Activated T-cell treated with anti-CD3 and anti-CD28 coated beads, Interleukin-2, amount 50 U/mL, for 48 hours (primary cell): ENCODE data around the gene SLC26A1.

ENCODE experiments used
- DNase-seq, 2 experiments: peaks; one replicate each; pipeline ENCODE4 v3.0.0-alpha.2; 2020

The SLC26A1 gene

DNA sequence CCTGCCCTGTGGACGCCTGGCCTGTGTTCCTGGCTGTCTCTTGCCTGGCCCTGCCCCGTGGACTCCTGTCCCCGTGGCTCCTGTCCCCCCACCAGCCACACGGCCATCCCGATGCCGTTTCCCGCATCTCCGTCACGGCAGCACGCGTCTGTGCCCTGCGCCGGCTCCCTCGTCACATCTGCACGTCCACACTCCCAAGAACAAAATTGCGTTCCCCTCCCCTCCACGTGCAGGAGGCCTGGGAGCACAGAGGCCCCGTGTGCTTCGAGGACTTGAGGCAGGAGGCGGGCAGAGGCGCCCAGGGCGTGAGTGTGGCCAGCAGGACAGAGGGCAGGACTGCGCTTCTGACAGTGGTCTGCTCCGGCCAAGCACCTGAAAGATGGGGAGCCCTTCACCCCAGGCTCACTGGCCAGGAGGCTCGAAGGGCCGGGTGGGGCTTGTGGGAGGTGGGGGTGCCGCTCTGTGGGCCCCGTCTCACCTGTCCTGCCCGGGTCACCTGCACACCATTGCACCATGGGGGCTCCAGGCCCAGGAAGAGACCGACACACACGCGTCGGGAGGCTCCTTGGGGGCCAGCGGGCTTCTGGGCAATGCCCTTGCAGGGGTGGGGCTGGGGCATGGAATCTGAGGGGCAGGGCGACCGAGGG lies 35.5 kb upstream of the SLC26A1 start:
- DNase-seq = no peak

- no peak for DNase-seq
These were observed 34.7 kb upstream of the SLC26A1 start for GRCh38 chr4:1027915-1028238.

DNA sequence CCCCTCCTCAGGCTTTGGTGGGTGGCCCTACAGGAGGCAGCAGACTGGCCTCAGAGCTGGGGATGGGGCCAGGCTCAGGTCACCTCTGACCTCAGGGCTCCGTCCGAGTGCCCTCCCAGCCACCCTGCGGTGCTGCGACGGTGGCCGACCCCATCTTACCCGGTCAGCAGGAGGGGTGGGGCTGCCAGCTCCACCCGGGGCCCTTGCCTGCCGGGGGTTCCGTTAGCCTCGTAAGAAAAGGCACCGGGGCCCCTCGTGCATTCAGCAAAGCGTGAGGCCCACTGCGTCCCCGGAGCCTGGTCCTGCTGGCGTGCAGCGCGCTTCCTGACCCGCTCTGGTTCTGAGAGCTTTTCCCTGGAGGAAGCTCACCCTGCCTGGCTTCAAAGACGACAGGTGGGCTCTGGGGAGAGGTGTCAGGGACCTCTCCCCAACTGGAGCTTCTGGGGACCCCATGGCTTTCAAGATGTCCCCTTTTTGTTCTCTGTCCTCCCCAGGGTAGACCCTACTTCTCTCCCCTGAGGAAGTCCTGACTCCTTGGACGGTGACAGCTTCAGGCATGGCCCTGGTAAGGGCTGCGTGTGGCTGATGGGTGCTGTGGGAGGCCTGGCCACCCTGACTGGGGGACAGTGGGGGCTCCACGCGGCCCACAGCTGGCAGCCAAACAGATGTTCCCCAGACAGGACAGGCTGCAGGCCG lies 34.2 kb upstream of the SLC26A1 start:
- no peak for DNase-seq

DNA sequence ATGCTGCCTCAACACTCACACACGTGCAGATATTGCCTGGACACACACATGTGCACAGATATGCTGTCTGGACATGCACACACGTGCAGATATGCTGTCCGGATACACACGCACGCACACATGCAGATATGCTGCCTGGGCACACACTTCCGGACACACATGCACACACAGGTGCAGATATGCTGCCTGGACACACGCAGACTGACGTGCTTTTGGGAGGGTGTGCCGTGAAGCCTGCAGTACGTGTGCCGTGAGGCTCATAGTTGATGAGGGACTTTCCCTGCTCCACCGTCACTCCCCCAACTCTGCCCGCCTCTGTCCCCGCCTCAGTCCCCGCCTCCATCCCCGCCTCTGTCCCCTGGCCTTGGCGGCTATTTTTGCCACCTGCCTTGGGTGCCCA lies 32.9 kb upstream of the SLC26A1 start:
- DNase-seq = peak; percentile 75 to 77

- no peak for DNase-seq
These were observed 31.8 kb upstream of the SLC26A1 start for GRCh38 chr4:1024882-1025545.

DNA sequence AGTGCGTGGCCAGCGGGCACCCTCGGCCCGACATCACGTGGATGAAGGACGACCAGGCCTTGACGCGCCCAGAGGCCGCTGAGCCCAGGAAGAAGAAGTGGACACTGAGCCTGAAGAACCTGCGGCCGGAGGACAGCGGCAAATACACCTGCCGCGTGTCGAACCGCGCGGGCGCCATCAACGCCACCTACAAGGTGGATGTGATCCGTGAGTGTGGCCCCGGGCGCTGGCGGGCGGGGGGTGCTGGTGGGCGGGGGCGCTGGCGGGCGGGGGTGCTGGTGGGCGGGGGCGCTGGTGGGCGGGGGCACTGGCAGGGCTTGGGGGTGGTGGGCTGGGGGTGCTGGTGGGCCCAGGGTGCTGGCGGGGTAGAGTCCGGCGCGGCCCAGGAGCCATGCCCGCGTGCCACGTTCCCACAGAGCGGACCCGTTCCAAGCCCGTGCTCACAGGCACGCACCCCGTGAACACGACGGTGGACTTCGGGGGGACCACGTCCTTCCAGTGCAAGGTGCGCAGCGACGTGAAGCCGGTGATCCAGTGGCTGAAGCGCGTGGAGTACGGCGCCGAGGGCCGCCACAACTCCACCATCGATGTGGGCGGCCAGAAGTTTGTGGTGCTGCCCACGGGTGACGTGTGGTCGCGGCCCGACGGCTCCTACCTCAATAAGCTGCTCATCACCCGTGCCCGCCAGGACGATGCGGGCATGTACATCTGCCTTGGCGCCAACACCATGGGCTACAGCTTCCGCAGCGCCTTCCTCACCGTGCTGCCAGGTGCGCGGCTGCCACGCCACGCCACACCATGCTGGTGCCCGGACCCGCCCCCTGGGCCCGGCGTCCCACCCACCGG lies 30.9 kb upstream of the SLC26A1 start:
- DNase-seq = no peak

GRCh38 chr4:1023075-1023640 lies 30.0 kb upstream of the SLC26A1 start:
- DNase-seq = no peak

- no peak for DNase-seq
These were observed 29.5 kb upstream of the SLC26A1 start for GRCh38 chr4:1022739-1023066.

GRCh38 chr4:1022051-1022738 lies 29.0 kb upstream of the SLC26A1 start:
- DNase-seq = no peak

DNA sequence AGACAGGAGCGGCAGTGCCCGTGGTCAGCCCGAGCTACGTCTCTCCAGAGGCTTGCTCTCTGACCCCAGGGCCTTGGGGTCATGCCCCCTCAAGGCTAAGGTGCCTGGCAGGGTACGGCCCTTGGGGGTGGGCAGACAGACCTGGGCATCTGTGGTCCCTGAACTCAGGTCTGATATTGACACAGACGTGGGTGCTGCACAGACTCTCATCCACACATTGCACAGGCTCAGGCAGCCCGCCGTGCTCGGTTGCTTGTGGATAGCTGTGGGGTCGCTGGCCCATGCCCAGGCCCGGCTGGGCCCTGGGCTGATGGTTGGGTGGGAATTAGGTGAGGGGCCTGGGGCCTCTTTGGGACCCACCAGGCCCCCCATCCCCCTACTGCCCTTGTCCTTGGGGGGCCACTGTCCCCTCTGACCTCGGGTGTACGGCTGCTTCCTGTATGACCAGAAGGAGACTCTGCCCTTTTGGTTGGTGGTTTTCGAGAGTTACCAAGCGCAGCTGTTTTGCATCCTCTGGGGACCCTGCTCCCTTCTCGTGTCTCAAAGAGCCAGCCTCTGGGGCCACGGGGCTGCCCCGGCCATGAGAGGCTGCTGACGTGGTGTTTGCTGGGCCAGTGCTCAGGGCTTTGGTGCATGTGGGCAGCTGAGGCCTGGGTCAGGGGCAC lies 28.3 kb upstream of the SLC26A1 start:
- DNase-seq = no peak

DNA sequence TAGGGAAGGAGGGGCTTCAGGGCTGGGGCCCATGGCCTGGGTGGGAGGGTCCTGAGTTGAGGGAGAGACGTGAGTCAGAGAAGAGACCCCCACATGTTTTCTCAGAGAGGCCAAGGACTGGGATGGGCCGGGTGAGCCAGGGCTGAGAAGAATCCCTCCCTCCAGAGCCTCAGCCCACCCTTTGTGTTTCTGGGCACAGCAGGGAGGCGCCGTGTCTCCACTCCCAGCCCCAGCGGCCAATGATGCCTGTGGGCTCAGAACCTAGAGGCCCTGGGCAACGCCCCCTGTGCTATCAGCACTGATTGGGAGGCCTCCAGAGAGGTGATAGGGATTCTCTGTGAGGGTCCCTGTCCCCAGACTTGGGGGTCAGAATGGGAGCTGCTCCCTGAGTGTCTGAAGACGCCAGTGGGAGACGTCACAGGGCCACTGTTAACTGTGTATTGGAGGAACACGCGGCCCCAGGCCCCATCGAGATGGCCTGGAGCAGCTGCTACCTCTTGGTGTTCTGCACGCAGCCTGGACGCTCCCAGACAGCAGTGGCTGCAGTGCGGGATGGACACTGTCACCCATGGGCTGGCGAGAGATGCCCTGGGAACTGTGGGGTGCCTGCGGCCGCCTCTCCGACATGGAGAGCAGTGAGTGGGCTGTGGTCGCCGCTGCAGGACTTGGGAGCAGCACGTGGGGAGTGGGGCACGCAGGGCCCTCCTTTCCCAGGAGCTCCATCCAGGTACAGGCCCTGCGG lies 26.7 kb upstream of the SLC26A1 start:
- no peak for DNase-seq

DNA sequence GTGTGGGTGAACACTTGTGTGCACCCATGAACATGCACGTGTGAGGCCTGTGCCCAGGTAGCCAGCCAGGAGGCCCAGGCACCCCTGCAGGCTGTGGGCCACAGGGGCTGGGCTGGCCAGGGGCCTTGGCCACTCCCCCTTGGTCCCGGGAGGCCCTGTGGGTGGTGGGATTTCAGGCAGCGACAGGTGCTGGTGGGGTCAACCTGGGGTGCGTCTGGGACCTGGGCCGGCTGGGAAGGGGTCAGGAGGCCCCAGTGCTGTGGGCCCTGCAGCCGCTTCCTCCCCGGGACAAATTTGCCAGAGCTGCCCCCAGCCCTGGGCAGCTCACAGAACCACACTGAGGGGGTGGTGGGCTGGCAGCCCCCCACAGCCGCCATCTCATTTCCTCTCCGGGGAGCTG lies 26.1 kb upstream of the SLC26A1 start:
- no peak for DNase-seq

DNA sequence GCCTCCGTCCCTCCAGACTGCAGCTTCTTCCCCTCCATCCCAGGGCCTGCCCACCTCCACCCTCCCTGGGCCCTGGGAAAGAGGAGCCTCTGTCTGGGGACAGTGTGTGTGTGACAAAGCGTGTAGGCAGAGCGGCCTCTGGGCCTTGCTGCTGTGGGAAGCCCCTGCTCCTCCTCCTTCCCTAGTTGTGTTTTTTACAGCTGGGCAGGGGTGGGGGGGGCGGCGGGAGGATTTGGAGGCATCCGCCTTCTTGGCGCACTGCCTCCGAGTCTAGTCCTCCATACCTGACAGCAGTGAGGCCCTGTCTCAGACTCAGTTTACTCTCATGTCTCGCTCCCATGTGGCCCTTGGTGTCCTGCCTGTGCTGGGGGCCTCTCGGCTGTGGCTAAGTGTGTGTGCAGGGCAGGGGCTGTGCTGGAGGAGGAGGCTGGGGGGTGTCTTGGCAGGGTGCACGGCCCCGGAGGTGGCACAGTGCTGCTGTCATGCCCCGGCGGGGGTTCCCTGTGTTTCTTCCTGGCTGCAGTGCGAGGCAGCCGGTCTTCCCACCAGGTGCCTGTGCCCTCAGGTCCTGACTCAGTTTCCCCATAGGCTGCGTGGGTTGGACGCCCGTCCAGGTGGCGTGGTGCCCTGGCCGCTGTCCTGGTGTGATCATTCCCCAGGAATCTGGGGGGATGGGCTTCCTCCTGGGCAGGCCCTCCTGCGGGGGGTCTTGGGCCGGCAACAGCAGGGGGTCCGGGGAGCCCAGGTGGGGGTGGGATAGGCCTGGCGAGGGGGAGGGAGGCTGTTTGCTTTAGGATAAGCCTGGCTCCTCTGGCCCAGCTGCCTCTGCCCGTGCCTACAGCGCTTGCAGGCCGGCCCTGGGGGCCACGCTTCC lies 25.2 kb upstream of the SLC26A1 start:
- DNase-seq = no peak

DNA sequence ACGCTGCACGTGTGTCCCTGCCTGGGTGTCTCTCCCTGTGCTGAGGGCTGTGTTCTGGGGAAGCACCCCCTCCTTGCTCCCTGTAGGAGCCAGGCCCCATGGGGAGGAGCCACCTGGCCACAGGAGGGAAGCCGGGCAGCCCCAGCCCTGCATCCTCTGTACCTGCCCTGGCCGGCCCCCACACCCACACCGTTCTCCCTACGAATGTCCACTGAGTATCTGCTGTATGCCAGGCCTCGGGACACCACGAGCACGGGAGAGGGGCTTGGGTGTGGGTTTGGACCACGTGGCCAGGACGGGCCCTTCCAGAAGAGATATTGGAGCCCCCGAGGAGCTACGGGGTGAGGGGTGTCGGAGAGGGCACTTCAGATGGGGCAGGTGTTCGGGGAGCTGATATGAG lies 24.5 kb upstream of the SLC26A1 start:
- no peak for DNase-seq

DNA sequence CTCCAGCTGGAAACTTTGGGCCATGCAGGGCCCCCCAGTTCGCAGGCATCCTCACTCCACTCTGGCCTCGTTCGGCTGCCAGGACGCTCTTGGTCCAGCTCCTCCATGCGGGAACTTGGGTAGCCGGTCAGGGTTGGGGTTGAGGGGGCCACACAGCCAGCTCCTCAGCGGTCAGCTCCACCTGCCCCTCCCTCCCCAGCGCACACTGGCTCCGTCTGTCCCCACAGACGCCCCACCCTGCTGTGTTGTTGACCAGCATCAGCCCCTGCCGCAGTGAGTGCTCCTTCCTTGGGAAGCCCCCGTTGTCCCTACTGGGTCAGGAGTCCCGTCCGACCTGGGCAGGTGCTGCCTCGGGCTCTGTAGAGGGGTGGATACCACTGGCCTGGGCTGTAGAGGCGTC lies 24.0 kb upstream of the SLC26A1 start:
- DNase-seq = no peak

- no peak for DNase-seq
These were observed 22.5 kb upstream of the SLC26A1 start for GRCh38 chr4:1015746-1016145.

DNA sequence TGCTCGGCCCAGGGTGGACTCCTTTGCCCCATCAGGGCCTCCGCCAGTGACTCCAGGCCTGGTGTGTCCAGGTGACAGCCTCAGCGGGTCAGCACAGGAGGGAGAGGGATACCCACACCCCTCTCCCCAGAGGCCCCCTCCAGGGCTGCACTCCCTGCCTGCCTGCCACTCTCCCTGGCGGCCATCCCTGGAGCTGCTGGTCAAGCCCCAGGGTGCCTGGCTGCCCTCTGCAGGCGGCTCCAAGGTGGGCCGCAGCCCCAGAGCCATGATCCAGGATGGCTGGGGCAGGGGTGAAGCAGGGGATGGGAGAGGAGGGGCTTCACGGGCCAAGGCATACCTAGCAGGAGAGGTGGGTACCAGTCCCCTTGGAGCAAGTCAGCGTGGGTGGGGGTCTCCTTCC lies 22.0 kb upstream of the SLC26A1 start:
- no peak for DNase-seq

DNA sequence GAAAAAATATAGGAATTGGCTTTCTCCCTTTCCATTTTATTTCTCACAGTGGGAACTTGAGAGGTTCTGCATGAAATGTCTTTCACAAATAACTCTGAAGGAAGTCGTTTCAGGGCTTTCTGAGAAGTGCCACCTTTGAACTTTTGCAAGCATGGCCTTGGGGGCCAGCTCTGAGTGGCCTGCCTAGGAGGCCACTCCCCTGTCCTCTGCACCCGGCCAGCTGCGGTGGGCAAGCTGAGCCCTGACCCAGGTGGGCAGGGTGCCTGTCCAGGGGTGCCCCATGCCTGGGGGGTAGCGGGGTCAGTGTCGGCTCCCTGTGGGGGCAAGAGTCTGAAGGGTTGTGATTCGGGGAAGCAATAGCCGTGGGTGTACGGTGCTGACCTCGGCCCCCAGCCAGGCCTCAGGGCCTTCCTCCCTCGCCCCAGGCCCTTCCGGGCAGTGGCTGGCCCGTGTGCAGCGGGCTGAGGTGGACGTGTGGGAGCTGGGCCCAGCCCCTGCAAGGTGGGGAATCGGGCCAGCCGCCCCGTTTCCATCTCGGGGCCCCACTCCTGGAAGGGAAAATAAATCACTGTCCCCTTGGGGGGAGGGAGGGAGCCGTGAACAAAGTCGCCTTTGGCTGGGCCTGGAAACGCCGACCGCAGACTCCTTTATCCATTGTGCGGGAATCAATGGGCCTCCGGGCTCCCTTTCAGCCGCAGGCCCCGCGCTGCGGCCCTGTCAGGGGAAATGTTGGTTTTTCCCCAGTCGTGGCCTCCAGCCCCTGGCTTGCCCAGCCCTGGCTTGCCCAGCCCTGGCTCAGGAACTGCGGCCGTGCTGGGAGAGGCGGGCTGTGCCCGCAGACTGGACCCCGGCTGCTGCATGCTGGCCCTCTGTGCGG lies 21.3 kb upstream of the SLC26A1 start:
- no peak for DNase-seq
